ENCODE data around the gene TRPM2. TPM values are rescaled to one million over a fixed set of nuclear protein-coding genes. Genes with fewer than 3 reads are reported as not detected.

Gene TRPM2
- polyA plus RNA-seq, 1 donor, result 2.2 TPM

- H3K27me3 ChIP-seq (ENCODE audit: control insufficient read depth, insufficient read depth, low read length), result no peaks in the 10 kb centered on the region
- no peaks in the 10 kb centered on the region for H3K9me3 ChIP-seq (ENCODE audit: control insufficient read depth, low read depth, low read length)
- H3K27ac ChIP-seq (ENCODE audit: low read length), result no peak overlapping the region
- no peak for DNase-seq
- H3K4me1 ChIP-seq (ENCODE audit: control insufficient read depth, insufficient read depth, low read length), result no peaks in the 10 kb centered on the region
- no peak overlapping the region for H3K4me3 ChIP-seq (ENCODE audit: low read length)
- no CpG with 5 or more reads among the region's 28 CpGs for WGBS (ENCODE audit: insufficient coverage, low lambda C conversion rate)
- H3K36me3 ChIP-seq (ENCODE audit: control insufficient read depth, insufficient read depth, low read length), result no peaks in the 10 kb centered on the region
These were observed 81.7 kb downstream of the TRPM2 start for GRCh38 chr21:44434936-44435635.

- Histone ChIP-seq H3K4me1 (ENCODE audit: control insufficient read depth, insufficient read depth, low read length) (no peaks in the 10 kb centered on the region), H3K9me3 (ENCODE audit: control insufficient read depth, low read depth, low read length) (no peaks in the 10 kb centered on the region), H3K27ac (ENCODE audit: low read length) (no peak overlapping the region), H3K36me3 (ENCODE audit: control insufficient read depth, insufficient read depth, low read length) (no peaks in the 10 kb centered on the region), H3K4me3 (ENCODE audit: low read length) (no peak overlapping the region), H3K27me3 (ENCODE audit: control insufficient read depth, insufficient read depth, low read length) (no peaks in the 10 kb centered on the region)
- WGBS (ENCODE audit: insufficient coverage, low lambda C conversion rate), result no CpG with 5 or more reads among the region's 13 CpGs
- no peak for DNase-seq
These were observed 82.7 kb downstream of the TRPM2 start for GRCh38 chr21:44436111-44436611.

GRCh38 chr21:44436958-44437357 is 83.5 kb downstream of the TRPM2 start:
- DNase-seq, result no peak
- no peak overlapping the region for H3K27ac ChIP-seq (ENCODE audit: low read length)

GRCh38 chr21:44437371-44437695 is 83.9 kb downstream of the TRPM2 start:
- no peak for DNase-seq
- Histone ChIP-seq H3K9me3 (ENCODE audit: control insufficient read depth, low read depth, low read length) (no peaks in the 10 kb centered on the region), H3K4me3 (ENCODE audit: low read length) (no peak overlapping the region), H3K27me3 (ENCODE audit: control insufficient read depth, insufficient read depth, low read length) (no peaks in the 10 kb centered on the region), H3K27ac (ENCODE audit: low read length) (no peak overlapping the region), H3K4me1 (ENCODE audit: control insufficient read depth, insufficient read depth, low read length) (no peaks in the 10 kb centered on the region), H3K36me3 (ENCODE audit: control insufficient read depth, insufficient read depth, low read length) (no peaks in the 10 kb centered on the region)
- WGBS (ENCODE audit: insufficient coverage, low lambda C conversion rate), result no CpG with 5 or more reads among the region's 5 CpGs

More at GRCh38 chr21:44436958-44437357, 83.5 kb downstream of the TRPM2 start:
- no CpG with 5 or more reads among the region's 18 CpGs for WGBS (ENCODE audit: insufficient coverage, low lambda C conversion rate)
- Histone ChIP-seq H3K4me3 (ENCODE audit: low read length) (no peak overlapping the region), H3K36me3 (ENCODE audit: control insufficient read depth, insufficient read depth, low read length) (no peaks in the 10 kb centered on the region), H3K9me3 (ENCODE audit: control insufficient read depth, low read depth, low read length) (no peaks in the 10 kb centered on the region), H3K27me3 (ENCODE audit: control insufficient read depth, insufficient read depth, low read length) (no peaks in the 10 kb centered on the region), H3K4me1 (ENCODE audit: control insufficient read depth, insufficient read depth, low read length) (no peaks in the 10 kb centered on the region)

- Histone ChIP-seq H3K4me3 (ENCODE audit: low read length) (no peak overlapping the region), H3K9me3 (ENCODE audit: control insufficient read depth, low read depth, low read length) (no peaks in the 10 kb centered on the region), H3K27me3 (ENCODE audit: control insufficient read depth, insufficient read depth, low read length) (no peaks in the 10 kb centered on the region), H3K27ac (ENCODE audit: low read length) (no peak overlapping the region), H3K36me3 (ENCODE audit: control insufficient read depth, insufficient read depth, low read length) (no peaks in the 10 kb centered on the region), H3K4me1 (ENCODE audit: control insufficient read depth, insufficient read depth, low read length) (no peaks in the 10 kb centered on the region)
- no peak for DNase-seq
- no CpG with 5 or more reads among the region's 19 CpGs for WGBS (ENCODE audit: insufficient coverage, low lambda C conversion rate)
These were observed 84.4 kb downstream of the TRPM2 start for GRCh38 chr21:44437696-44438431.

- Histone ChIP-seq H3K4me3 (ENCODE audit: low read length) (no peak overlapping the region), H3K9me3 (ENCODE audit: control insufficient read depth, low read depth, low read length) (no peaks in the 10 kb centered on the region), H3K27me3 (ENCODE audit: control insufficient read depth, insufficient read depth, low read length) (no peaks in the 10 kb centered on the region), H3K36me3 (ENCODE audit: control insufficient read depth, insufficient read depth, low read length) (no peaks in the 10 kb centered on the region), H3K4me1 (ENCODE audit: control insufficient read depth, insufficient read depth, low read length) (no peaks in the 10 kb centered on the region), H3K27ac (ENCODE audit: low read length) (no peak overlapping the region)
- WGBS (ENCODE audit: insufficient coverage, low lambda C conversion rate), result no CpG with 5 or more reads among the region's 34 CpGs
- DNase-seq, result no peak
These were observed 85.2 kb downstream of the TRPM2 start for GRCh38 chr21:44438531-44439210.

GRCh38 chr21:44439211-44439600 is 85.8 kb downstream of the TRPM2 start:
- Histone ChIP-seq H3K4me1 (ENCODE audit: control insufficient read depth, insufficient read depth, low read length) (no peaks in the 10 kb centered on the region), H3K27me3 (ENCODE audit: control insufficient read depth, insufficient read depth, low read length) (no peaks in the 10 kb centered on the region), H3K9me3 (ENCODE audit: control insufficient read depth, low read depth, low read length) (no peaks in the 10 kb centered on the region), H3K36me3 (ENCODE audit: control insufficient read depth, insufficient read depth, low read length) (no peaks in the 10 kb centered on the region), H3K4me3 (ENCODE audit: low read length) (no peak overlapping the region), H3K27ac (ENCODE audit: low read length) (no peak overlapping the region)
- WGBS (ENCODE audit: insufficient coverage, low lambda C conversion rate), result no CpG with 5 or more reads among the region's 11 CpGs
- DNase-seq, result no peak

- H3K36me3 ChIP-seq (ENCODE audit: control insufficient read depth, insufficient read depth, low read length), result no peaks in the 10 kb centered on the region
- H3K9me3 ChIP-seq (ENCODE audit: control insufficient read depth, low read depth, low read length), result peaks cover 3% of the 10 kb centered on the region
- H3K27me3 ChIP-seq (ENCODE audit: control insufficient read depth, insufficient read depth, low read length), result no peaks in the 10 kb centered on the region
- no peak overlapping the region for H3K4me3 ChIP-seq (ENCODE audit: low read length)
- no peak overlapping the region for H3K27ac ChIP-seq (ENCODE audit: low read length)
- no peaks in the 10 kb centered on the region for H3K4me1 ChIP-seq (ENCODE audit: control insufficient read depth, insufficient read depth, low read length)
- no CpG with 5 or more reads among the region's 33 CpGs for WGBS (ENCODE audit: insufficient coverage, low lambda C conversion rate)
- no peak for DNase-seq
These were observed 87.0 kb downstream of the TRPM2 start for GRCh38 chr21:44440241-44441040.

- H3K4me1 ChIP-seq (ENCODE audit: control insufficient read depth, insufficient read depth, low read length), result no peaks in the 10 kb centered on the region
- no peaks in the 10 kb centered on the region for H3K27me3 ChIP-seq (ENCODE audit: control insufficient read depth, insufficient read depth, low read length)
- H3K4me3 ChIP-seq (ENCODE audit: low read length), result no peak overlapping the region
- no CpG with 5 or more reads among the region's 10 CpGs for WGBS (ENCODE audit: insufficient coverage, low lambda C conversion rate)
- H3K36me3 ChIP-seq (ENCODE audit: control insufficient read depth, insufficient read depth, low read length), result no peaks in the 10 kb centered on the region
- H3K9me3 ChIP-seq (ENCODE audit: control insufficient read depth, low read depth, low read length), result peaks cover 3% of the 10 kb centered on the region
- no peak overlapping the region for H3K27ac ChIP-seq (ENCODE audit: low read length)
- no peak for DNase-seq
These were observed 87.6 kb downstream of the TRPM2 start for GRCh38 chr21:44441041-44441400.

Data from large intestine (tissue), 3 donors.